GM19328 (cell line): ENCODE data around the gene FIBP.
"Not testable (repeated sequence)": the region's sequence is repeated elsewhere in the genome, so short reads cannot be mapped to it uniquely, and the experiment has no call there.

ENCODE experiments used
- ATAC-seq: cut with Tn5 transposase; IDR thresholded peaks from one replicate; pipeline ENCODE4 v1.9.1; 2021; ENCODE audit warnings: mild to moderate bottlenecking, moderate library complexity; ENCODE audit not compliant: unreplicated experiment

Gene FIBP

DNA sequence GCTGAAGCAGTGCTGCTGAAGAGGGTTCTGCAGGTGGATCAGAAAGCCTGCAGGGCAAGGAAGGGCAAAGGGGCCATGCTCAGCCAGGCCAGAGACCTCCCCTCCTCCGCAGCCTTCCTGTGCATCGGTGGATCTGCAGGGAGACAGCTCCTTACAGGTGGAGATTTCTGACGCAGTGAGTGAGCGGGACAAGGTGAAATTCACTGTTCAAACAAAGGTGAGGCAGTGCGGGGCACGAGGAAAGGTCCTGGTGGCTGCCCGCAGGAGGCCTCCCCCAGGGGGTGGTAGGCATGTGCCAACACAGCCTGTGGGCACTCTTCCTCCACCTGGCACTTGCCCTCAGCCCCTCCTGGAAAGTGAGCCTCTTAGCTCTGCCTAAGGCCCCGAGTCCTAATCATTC, 38.9 kb downstream of the FIBP start:
- no peak for ATAC-seq

DNA sequence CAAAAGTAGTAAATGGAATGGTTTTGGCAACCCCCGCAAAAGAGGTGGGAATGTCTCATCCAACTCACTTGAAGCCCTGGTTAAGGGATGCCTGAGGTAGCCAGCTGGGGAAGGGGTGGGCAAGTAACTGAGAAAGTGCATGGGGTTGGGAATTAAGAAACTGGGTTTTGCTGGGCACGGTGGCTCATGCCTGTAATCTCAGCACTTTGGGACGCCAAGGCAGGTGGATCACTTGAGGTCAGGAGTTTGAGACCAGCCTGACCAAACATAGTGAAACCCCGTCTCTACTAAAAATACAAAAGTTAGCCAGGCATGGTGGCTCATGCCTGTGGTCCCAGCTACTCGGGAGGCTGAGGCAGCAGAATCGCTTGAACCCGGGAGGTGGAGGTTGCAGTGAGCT, 39.6 kb downstream of the FIBP start:
- not testable (repeated sequence) for ATAC-seq

DNA sequence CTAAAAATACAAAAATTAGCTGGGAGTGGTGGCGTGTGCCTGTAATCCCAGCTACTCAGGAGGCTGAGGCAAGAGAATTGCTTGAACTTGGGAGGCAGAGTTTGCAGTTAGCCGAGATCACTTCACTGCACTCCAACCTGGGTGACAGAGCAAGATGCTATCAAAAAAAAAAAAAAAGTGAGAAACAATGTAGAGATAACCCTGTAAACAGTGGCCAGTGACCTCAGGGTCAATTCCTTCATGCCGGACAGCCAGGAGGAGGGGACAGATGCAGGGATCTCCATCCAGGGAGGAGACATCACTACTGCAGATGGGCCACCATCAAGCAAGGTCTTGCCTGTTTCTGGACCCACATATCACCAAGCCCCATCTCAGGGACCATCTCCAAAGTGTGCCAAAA, 40.5 kb downstream of the FIBP start:
- ATAC-seq: no peak

DNA sequence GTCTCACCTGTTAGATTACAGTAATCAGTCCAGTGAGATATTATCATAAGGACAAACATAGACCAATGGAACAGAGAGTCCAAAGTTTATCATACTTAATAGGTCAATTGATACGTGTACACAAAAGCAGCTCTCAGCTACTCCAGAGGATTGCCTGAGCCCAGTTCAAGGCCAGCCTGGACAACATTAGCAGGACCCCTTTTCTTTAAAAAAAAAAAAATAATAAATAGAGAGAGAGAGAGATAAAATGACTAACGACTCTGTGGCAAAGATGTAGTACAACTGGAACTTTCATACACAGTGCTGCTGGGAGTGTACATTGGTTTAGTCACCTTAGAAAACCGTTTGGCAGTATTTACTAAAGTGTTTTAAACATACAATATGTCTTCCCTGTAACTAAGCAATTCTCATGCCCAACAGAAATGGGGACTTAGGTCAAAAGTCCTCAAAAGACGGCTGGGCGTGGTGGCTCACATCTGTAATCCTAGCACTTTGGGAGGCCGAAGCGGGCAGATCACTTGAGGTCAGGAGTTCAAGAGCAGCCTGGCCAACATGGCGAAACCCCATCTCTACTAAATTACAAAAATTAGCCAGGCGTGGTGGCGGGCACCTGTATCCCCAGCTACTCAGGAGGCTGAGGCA, 43.9 kb downstream of the FIBP start:
- ATAC-seq: no peak

DNA sequence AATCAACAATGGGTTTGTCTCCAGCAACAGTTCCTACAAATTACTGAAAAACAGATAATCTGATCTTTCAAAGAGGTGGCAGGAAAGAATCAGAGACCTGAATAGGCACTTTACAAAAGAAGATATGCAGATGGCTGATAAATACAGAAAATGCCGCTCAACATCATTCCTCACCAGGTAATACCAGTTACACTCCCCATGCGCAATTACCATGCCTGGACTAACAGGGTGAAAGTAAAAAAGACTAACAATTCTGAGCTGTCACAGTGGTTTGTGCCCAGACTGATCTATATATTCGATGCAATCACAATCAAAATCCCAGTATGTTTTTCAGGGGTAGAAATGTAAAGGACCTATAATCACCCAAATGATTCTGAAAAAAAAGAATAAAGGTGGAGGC, 44.5 kb downstream of the FIBP start:
- no peak for ATAC-seq

DNA sequence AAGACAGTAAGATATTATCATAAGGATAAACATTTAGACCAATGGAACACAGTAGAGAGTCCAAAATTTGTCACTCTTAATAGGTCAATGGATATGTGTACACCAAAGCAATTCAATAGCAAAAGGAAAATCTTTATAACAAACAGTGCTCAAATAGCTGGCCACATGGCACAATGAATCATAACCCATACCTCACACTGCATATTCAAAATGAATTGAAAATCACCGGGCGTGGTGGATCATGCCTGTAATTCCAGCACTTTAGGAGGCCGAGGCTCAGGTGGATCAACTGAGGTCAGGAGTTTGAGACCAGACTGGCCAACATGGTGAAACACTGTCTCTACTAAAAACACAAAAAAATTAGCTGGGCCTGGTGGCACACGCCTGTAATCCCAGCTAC, 46.1 kb downstream of the FIBP start:
- ATAC-seq: no peak

DNA sequence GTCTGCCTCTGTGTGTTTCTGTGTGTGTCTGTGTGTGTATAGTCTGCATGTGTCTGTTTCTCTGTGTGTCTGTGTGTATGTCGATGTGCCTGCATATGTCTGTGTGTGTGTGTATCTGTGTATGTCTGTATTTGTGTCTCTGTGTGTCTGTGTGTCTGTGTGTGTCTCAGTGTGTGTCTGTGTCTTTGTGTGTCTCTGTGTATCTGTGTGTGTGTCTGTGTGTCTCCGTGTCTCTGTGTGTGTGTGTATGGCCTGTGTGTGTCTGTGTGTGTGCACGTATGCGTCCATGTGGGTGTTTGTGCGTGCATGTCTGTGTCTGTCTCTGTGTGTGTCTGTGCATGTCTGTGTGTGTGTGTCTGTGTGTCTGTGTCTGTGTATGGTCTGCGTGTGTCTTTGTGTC, 54.1 kb downstream of the FIBP start:
- no peak for ATAC-seq
